H1 (cell line): Measurements from ENCODE around the gene ANK2. TPM values are rescaled to one million over a fixed set of nuclear protein-coding genes. Genes with fewer than 3 reads are reported as not detected.

Experiments
- CTCF ChIA-PET: fragments of 300-600 bp; sonication (Branson Sonifier 250); formaldehyde crosslinking; loops from one replicate; lab custom pipeline; 2021; ENCODE audit not compliant: partially characterized antibody; lab: Charles Lee
- POLR2A ChIA-PET: fragments of 300-600 bp; sonication (Branson Sonifier 250); formaldehyde crosslinking; loops from one replicate; lab custom pipeline; 2021; ENCODE audit warnings: inconsistent platforms; ENCODE audit not compliant: partially characterized antibody; lab: Charles Lee
- DNase-seq, 2 experiments: peaks; one replicate each; pipeline versions ENCODE4 v3.0.0 to v3.0.0-alpha.2; 2010 to 2022; ENCODE audit warnings: low spot score in 2 of 2, low read depth in 1 of 2, mixed read lengths in 1 of 2
- FAIRE-seq: peaks from 2 replicates; lab custom pipeline; 2011; peaks lifted over from hg19 to GRCh38; lab: Jason Lieb, UNC
- H2AFZ ChIP-seq: 2 replicates; pipeline ENCODE4 v1.8.1; 2012; ENCODE audit warnings: low read length, inconsistent platforms
- H2AK5ac ChIP-seq: 2 replicates; pipeline ENCODE4 v1.6.1; 2013; ENCODE audit warnings: low read depth, low read length
- H2BK120ac ChIP-seq: replicated peaks from 2 replicates; pipeline ENCODE3; 2013; ENCODE audit warnings: low read depth, low read length, inconsistent platforms
- H2BK12ac ChIP-seq: 2 replicates; pipeline ENCODE4 v1.6.1; 2013; ENCODE audit warnings: low read depth, low read length
- H2BK15ac ChIP-seq: 2 replicates; pipeline ENCODE4 v1.6.1; 2013; ENCODE audit warnings: low read length
- H2BK20ac ChIP-seq: 2 replicates; pipeline ENCODE4 v1.6.1; 2013; ENCODE audit warnings: low read length
- H2BK5ac ChIP-seq: 2 replicates; pipeline ENCODE4 v1.6.1; 2013; ENCODE audit warnings: low read depth, low read length
- H3K14ac ChIP-seq: 2 replicates; pipeline ENCODE4 v1.6.1; 2013; ENCODE audit warnings: inconsistent platforms; ENCODE audit not compliant: insufficient read length
- H3K18ac ChIP-seq: 2 replicates; pipeline ENCODE4 v1.6.1; 2013; ENCODE audit warnings: low read length; ENCODE audit errors: extremely low read depth
- H3K23ac ChIP-seq: 2 replicates; pipeline ENCODE4 v1.6.1; 2013; ENCODE audit warnings: inconsistent platforms; ENCODE audit not compliant: insufficient read length
- H3K23me2 ChIP-seq: 2 replicates; pipeline ENCODE4 v1.6.1; 2013; ENCODE audit warnings: low read depth, low read length
- H3K27ac ChIP-seq: 2 replicates; pipeline ENCODE4 v1.6.1; 2011; ENCODE audit warnings: low read depth, low read length, inconsistent platforms
- H3K27me3 ChIP-seq, 4 experiments: replicated peaks in 1 of 4; 1 replicate in 1 of 4; 2 replicates in 3 of 4; pipeline versions ENCODE4 v1.6.1 to v1.8.1; 2011 to 2013; ENCODE audit warnings: low read length in 3 of 4, mild to moderate bottlenecking in 3 of 4, inconsistent platforms in 2 of 4, mixed read lengths in 2 of 4, moderate library complexity in 1 of 4; ENCODE audit not compliant: control insufficient read depth in 3 of 4, insufficient read depth in 3 of 4; ENCODE audit errors: extremely low read depth in 1 of 4
- H3K36me3 ChIP-seq, 4 experiments: 2 replicates each; pipeline versions ENCODE4 v1.6.1 to v1.8.1; 2011 to 2013; ENCODE audit warnings: mild to moderate bottlenecking in 4 of 4, low read length in 3 of 4, moderate library complexity in 2 of 4, control low read depth in 1 of 4, inconsistent platforms in 1 of 4; ENCODE audit not compliant: insufficient read depth in 4 of 4, control insufficient read depth in 2 of 4
- H3K4ac ChIP-seq: replicated peaks from 2 replicates; pipeline ENCODE3; 2013; ENCODE audit warnings: low read length, low read depth, mixed read lengths, inconsistent platforms; ENCODE audit not compliant: insufficient read length
- H3K4me1 ChIP-seq, 4 experiments: replicated peaks in 1 of 4; 1 replicate in 1 of 4; 2 replicates in 3 of 4; pipeline versions ENCODE4 v1.6.1 to v1.8.1; 2011 to 2013; ENCODE audit warnings: low read length in 3 of 4, inconsistent platforms in 2 of 4, mixed read lengths in 1 of 4; ENCODE audit not compliant: insufficient read depth in 4 of 4, control insufficient read depth in 3 of 4
- H3K4me2 ChIP-seq, 2 experiments: 2 replicates each; pipeline versions ENCODE4 v1.6.1 to v1.8.1; 2011 to 2013; ENCODE audit warnings: low read depth in 2 of 2, low read length in 2 of 2, control low read depth in 1 of 2, inconsistent platforms in 1 of 2, mild to moderate bottlenecking in 1 of 2; ENCODE audit not compliant: insufficient read depth in 1 of 2
- H3K4me3 ChIP-seq, 4 experiments: fragments of 200-600, 300-600 bp in 1 of 4; sonication (generic), shearing (Covaris generic), sonication (Bioruptor Twin) in 1 of 4; 2 replicates each; pipeline versions ENCODE4 v1.5.1 to v1.8.1; 2011 to 2016; ENCODE audit warnings: low read length in 4 of 4, low read depth in 3 of 4, control low read depth in 2 of 4, inconsistent platforms in 2 of 4, mild to moderate bottlenecking in 2 of 4, mixed read lengths in 1 of 4, moderate library complexity in 1 of 4; ENCODE audit not compliant: insufficient read depth in 2 of 4; ENCODE audit errors: extremely low read depth in 1 of 4
- H3K56ac ChIP-seq: replicated peaks from 2 replicates; pipeline ENCODE3; 2013; ENCODE audit warnings: low read depth, mild to moderate bottlenecking, mixed read lengths, low read length, inconsistent platforms; ENCODE audit not compliant: insufficient read length
- H3K79me1 ChIP-seq: 2 replicates; pipeline ENCODE4 v1.6.1; 2013; ENCODE audit warnings: low read depth, low read length, control low read depth
- H3K79me2 ChIP-seq, 2 experiments: 2 replicates each; pipeline versions ENCODE4 v1.6.1 to v1.8.1; 2012 to 2013; ENCODE audit warnings: low read length in 2 of 2, mild to moderate bottlenecking in 2 of 2, inconsistent platforms in 1 of 2; ENCODE audit not compliant: insufficient read depth in 2 of 2, control insufficient read depth in 1 of 2
- H3K9ac ChIP-seq, 4 experiments: replicated peaks in 1 of 4; 1 replicate in 1 of 4; 2 replicates in 3 of 4; pipeline versions ENCODE4 v1.6.1 to v1.8.1; 2011 to 2013; ENCODE audit warnings: low read depth in 3 of 4, low read length in 3 of 4, control low read depth in 2 of 4, mild to moderate bottlenecking in 2 of 4, moderate library complexity in 2 of 4, inconsistent platforms in 1 of 4; ENCODE audit errors: extremely low read depth in 1 of 4
- H3K9me3 ChIP-seq, 2 experiments: 2 replicates each; pipeline versions ENCODE4 v1.6.1 to v1.8.1; 2012 to 2013; ENCODE audit warnings: mild to moderate bottlenecking in 2 of 2, moderate library complexity in 2 of 2, control low read depth in 1 of 2, inconsistent platforms in 1 of 2, low read depth in 1 of 2, low read length in 1 of 2, mixed read lengths in 1 of 2; ENCODE audit not compliant: insufficient read depth in 2 of 2
- H4K20me1 ChIP-seq, 2 experiments: replicated peaks in 1 of 2; 2 replicates each; pipeline versions ENCODE3 to v1.8.1; 2011 to 2013; ENCODE audit warnings: inconsistent platforms in 2 of 2, low read length in 2 of 2, mild to moderate bottlenecking in 1 of 2; ENCODE audit not compliant: insufficient read depth in 2 of 2, control insufficient read depth in 1 of 2
- H4K5ac ChIP-seq: 2 replicates; pipeline ENCODE4 v1.6.1; 2013; ENCODE audit warnings: low read length, low read depth, mixed read lengths, inconsistent platforms; ENCODE audit not compliant: insufficient read length
- H4K8ac ChIP-seq: 2 replicates; pipeline ENCODE4 v1.8.0; 2013; ENCODE audit warnings: mild to moderate bottlenecking, moderate library complexity, low read length, inconsistent platforms; ENCODE audit not compliant: insufficient read depth; ENCODE audit errors: extremely low read depth
- H4K91ac ChIP-seq: replicated peaks from 2 replicates; pipeline ENCODE3; 2013; ENCODE audit warnings: low read length, mixed read lengths, inconsistent platforms; ENCODE audit not compliant: insufficient read length
- POLR2AphosphoS5 ChIP-seq: IDR thresholded peaks from 2 replicates; pipeline ENCODE4 v1.6.1; 2011; ENCODE audit warnings: low read depth, low read length
- TAF1 ChIP-seq: IDR thresholded peaks from 2 replicates; pipeline ENCODE4 v1.6.1; 2011; ENCODE audit warnings: mild to moderate bottlenecking, low read depth, low read length
- USF2 ChIP-seq: IDR thresholded peaks from 2 replicates; pipeline ENCODE4 v1.6.1; 2011; ENCODE audit warnings: low read length, improper control_type of control experiment
- WGBS, 2 experiments: shearing (Covaris generic) in 1 of 2; methylation state at CpG; one replicate each; pipeline versions ENCODE4 v1.1.6 to v1.1.7; 2013 to 2015; ENCODE audit warnings: low lambda C conversion rate in 2 of 2, mixed read lengths in 2 of 2, inconsistent platforms in 1 of 2, low coverage in 1 of 2, missing lambda C conversion rate in 1 of 2; ENCODE audit not compliant: insufficient replicate concordance in 2 of 2, insufficient coverage in 1 of 2, insufficient read length in 1 of 2; ENCODE audit errors: extremely low coverage in 1 of 2, missing lambda C conversion rate in 1 of 2; 5-methylcytosine and 5-hydroxymethylcytosine counted together
- polyA plus RNA-seq, 7 experiments: library from polyadenylated mRNA; depleted of rRNA in 3 of 7; stranded (reverse) in 5 of 7; unstranded in 2 of 7; fragments of >200 nt in 5 of 7; fragments of 200-250 nt in 2 of 7; gene quantifications; 1 replicate in 5 of 7; 2 replicates in 1 of 7; 4 replicates in 1 of 7; pipeline versions ENCODE4 v1.2.1 to v1.2.3, GENCODE V29; 2011 to 2013; ENCODE audit warnings: missing spikeins in 2 of 7, mixed read lengths in 2 of 7
- total RNA-seq: library from RNA; stranded (reverse); fragmentation: NEBNext Ultra II Directional; extraction: Animal tissue kit (Norgen Biotek cat#: 25700); gene quantifications from 2 replicates; pipeline ENCODE4 v1.2.1, GENCODE V29; 2021

The ANK2 gene
- total and polyA plus RNA-seq, 2 of the 8 experiments (the other 6 are each of a cell fraction or from before 2014, with no cell fraction given): 14.2 to 35.1 TPM

GRCh38 chr4:113189546-113189945 lies 140.1 kb downstream of the ANK2 start:
- no peak for TF ChIP-seq USF2
- TF ChIP-seq POLR2AphosphoS5: no peak
- TF ChIP-seq TAF1: no peak
- TF ChIP-seq, all 59 proteins: peak for 0
- WGBS, 2 experiments: 84% methylated on average over 4 of the region's 4 CpGs; no CpG with 5 or more reads in 1 of the 2 experiments

More at GRCh38 chr4:113189546-113189945, 140.1 kb downstream of the ANK2 start:
- ChIA-PET CTCF (interaction anchor here (1.3 kb wide), 1 partner anchor 10 kb away, joined by 5 read pairs; no protein-coding TSS in a partner anchor), POLR2A (no interaction called here)
- H3K23me2 ChIP-seq: no peaks in the 10 kb centered on the region
- DNase-seq (no peak), FAIRE-seq (no peak)
- no peak overlapping the region for H3K14ac ChIP-seq
- no peak overlapping the region for H2AK5ac ChIP-seq
- no peak overlapping the region for H2BK5ac ChIP-seq
- H2BK20ac ChIP-seq: no peak overlapping the region
- H3K79me2 ChIP-seq: no peaks in the 10 kb centered on the region
- no peaks in the 10 kb centered on the region for H3K27me3 ChIP-seq
- no peak overlapping the region for H4K8ac ChIP-seq
- H3K4me2 ChIP-seq: no peak overlapping the region; a peak in 1 of 4 replicates
- no peak overlapping the region for H3K4ac ChIP-seq
- H3K79me1 ChIP-seq: no peaks in the 10 kb centered on the region
- H3K9ac ChIP-seq: no peak overlapping the region
- H2AFZ ChIP-seq: no peak overlapping the region
- H3K9me3 ChIP-seq: no peaks in the 10 kb centered on the region; a peak in 1 of 4 replicates
- H3K4me3 ChIP-seq: no peak overlapping the region
- H4K5ac ChIP-seq: no peak overlapping the region
- H3K56ac ChIP-seq: no peak overlapping the region
- H3K36me3 ChIP-seq: peaks cover 0 to 4% (median 0%) of the 10 kb centered on the region in 4 experiments; a peak in 1 of 8 replicates
- H3K23ac ChIP-seq: no peak overlapping the region
- H4K91ac ChIP-seq: no peak overlapping the region
- no peak overlapping the region for H2BK120ac ChIP-seq
- H3K4me1 ChIP-seq: peaks cover 0 to 2% (median 0%) of the 10 kb centered on the region in 4 experiments; a peak in 2 of 7 replicates
- peaks cover 0 to 1% of the 10 kb centered on the region in 2 experiments for H4K20me1 ChIP-seq
- H3K27ac ChIP-seq: no peak overlapping the region
- H3K18ac ChIP-seq: no peak overlapping the region
- no peak overlapping the region for H2BK12ac ChIP-seq
- no peak overlapping the region for H2BK15ac ChIP-seq
